ENCODE measurements around the gene MTHFSD.

The MTHFSD gene

GRCh38 chr16:86495756-86496261, 59.2 kb downstream of the MTHFSD start:
- H3K36me3 ChIP-seq = no peaks in the 10 kb centered on the region
- H3K4me3 ChIP-seq = no peak overlapping the region
- H3K27me3 ChIP-seq = peaks cover 100% of the 10 kb centered on the region in 11 experiments
- no peaks in the 10 kb centered on the region; a peak in 2 of 20 replicates for H3K4me1 ChIP-seq
- H3K4me2 ChIP-seq = no peak overlapping the region
- TF ChIP-seq Cebpa-rat (IDR thresholded peaks at IDR 0.05) = no peak
- H3K27ac ChIP-seq = no peak overlapping the region
- peaks cover 0 to 80% (median 66%) of the 10 kb centered on the region in 11 experiments; a peak in 17 of 22 replicates for H4K20me1 ChIP-seq
- no peak overlapping the region for H3K9ac ChIP-seq
- no peaks in the 10 kb centered on the region for H3K9me3 ChIP-seq (replicated peaks in 1 of 11)

DNA sequence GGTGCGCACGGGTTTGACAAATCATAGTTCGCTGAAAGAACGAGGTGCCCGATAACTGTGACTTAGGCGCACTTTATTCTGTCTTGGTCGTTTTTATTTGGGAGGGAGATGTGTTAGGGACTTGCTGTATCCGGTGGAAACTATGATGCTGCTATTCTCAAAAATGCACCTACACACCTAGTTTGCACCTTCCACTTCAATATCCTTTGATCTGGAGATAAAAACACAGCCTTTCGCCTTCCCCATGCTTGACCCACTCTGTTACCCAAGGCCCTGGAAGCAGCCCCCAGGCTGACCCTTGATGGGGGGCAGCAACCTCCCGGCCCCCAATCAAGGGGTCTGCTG, 59.7 kb downstream of the MTHFSD start:
- H3K27me3 ChIP-seq = peaks cover 100% of the 10 kb centered on the region in 11 experiments
- no peaks in the 10 kb centered on the region for H3K36me3 ChIP-seq
- no peak overlapping the region for H3K9ac ChIP-seq
- no peak overlapping the region for H3K27ac ChIP-seq
- peaks cover 0 to 75% (median 61%) of the 10 kb centered on the region in 11 experiments; a peak in 17 of 22 replicates for H4K20me1 ChIP-seq
- no peaks in the 10 kb centered on the region for H3K9me3 ChIP-seq (replicated peaks in 1 of 11)
- no peak overlapping the region for H3K4me3 ChIP-seq
- no peak for TF ChIP-seq Cebpa-rat (IDR thresholded peaks at IDR 0.05)
- no peaks in the 10 kb centered on the region; a peak in 2 of 20 replicates for H3K4me1 ChIP-seq
- H3K4me2 ChIP-seq = no peak overlapping the region

DNA sequence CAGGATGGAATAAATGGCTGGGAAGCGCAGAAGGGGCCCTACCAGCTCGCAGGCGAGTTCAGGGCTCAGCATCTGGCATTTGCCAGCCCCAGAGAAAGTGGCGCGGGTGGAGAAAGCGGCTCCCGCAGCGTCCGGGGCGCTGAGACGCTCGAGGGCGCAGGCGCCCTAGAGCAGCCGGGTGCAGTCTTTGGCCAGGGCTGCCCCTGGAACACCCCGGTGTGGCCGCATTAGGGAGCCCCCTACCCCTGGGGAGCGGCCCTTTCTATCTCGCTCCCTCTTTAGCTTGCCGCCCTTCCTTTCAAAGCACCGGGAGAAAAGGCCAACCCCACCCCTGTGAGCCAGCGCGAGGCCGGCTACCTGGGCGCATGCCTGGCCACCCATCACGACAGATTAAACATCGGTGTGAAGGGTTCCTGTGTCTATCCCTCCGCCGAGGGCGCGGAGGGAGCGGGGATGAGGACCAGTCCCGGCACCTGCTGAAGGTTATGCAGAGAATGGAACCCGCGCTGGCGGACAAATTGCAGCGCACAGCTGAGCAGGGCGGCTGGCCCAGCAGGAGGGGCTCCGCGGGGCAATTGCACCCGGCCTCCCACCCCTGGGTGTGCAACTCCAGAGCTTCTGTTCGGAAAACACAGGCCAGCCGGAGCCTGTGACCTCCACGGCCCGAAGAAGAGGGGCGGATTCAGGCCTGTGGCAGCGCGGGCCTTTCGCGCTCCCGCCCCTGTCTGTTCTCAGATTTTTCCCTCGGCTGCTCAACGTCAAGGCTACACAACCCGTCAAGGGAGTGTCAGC, 60.3 kb downstream of the MTHFSD start:
- peaks cover 98 to 100% (median 100%) of the 10 kb centered on the region in 11 experiments for H3K27me3 ChIP-seq
- H3K4me3 ChIP-seq = no peak overlapping the region
- no peaks in the 10 kb centered on the region; a peak in 2 of 20 replicates for H3K4me1 ChIP-seq
- no peaks in the 10 kb centered on the region for H3K36me3 ChIP-seq
- H3K27ac ChIP-seq = no peak overlapping the region
- no peak overlapping the region for H3K4me2 ChIP-seq
- peaks cover 0 to under 1% (median 0%) of the 10 kb centered on the region in 11 experiments; a peak in 1 of 22 replicates for H3K9me3 ChIP-seq (replicated peaks in 1 of 11)
- H3K9ac ChIP-seq = no peak overlapping the region
- peaks cover 0 to 70% (median 56%) of the 10 kb centered on the region in 11 experiments; a peak in 17 of 22 replicates for H4K20me1 ChIP-seq
- no peak for TF ChIP-seq Cebpa-rat (IDR thresholded peaks at IDR 0.05)

DNA sequence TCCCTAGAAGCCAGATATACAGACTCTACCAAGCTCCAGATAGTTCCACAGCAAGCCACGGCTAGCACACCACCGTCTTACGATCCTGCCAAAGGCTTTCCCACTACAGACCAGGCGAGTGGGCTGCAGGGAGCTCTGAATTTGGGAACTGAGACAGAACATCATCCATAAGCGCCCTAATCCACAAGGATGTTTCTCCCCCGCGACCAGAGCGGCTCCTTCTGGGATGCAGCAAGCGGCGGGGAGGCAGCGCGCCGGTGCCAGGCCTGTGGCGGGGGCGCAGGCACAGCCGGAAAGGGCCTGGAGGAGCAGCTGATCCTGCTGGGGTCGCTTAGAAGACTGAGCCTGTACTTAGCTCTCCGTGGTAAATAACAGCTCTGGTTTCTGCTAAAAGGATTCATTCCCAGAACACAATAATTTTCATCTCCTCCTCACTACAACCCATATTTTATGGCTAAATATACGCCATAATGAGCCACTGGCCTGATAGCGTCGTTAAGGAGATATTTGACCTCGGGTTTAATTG, 60.9 kb downstream of the MTHFSD start:
- H4K20me1 ChIP-seq = peaks cover 0 to 68% (median 49%) of the 10 kb centered on the region in 11 experiments; a peak in 17 of 22 replicates
- no peaks in the 10 kb centered on the region; a peak in 2 of 20 replicates for H3K4me1 ChIP-seq
- no peak overlapping the region for H3K27ac ChIP-seq
- H3K9me3 ChIP-seq (replicated peaks in 1 of 11) = peaks cover 0 to 5% (median 0%) of the 10 kb centered on the region in 11 experiments; a peak in 1 of 22 replicates
- H3K36me3 ChIP-seq = no peaks in the 10 kb centered on the region
- no peak for TF ChIP-seq Cebpa-rat (IDR thresholded peaks at IDR 0.05)
- H3K4me2 ChIP-seq = no peak overlapping the region
- peaks cover 97 to 100% (median 100%) of the 10 kb centered on the region in 11 experiments for H3K27me3 ChIP-seq
- H3K4me3 ChIP-seq = no peak overlapping the region
- H3K9ac ChIP-seq = no peak overlapping the region

DNA sequence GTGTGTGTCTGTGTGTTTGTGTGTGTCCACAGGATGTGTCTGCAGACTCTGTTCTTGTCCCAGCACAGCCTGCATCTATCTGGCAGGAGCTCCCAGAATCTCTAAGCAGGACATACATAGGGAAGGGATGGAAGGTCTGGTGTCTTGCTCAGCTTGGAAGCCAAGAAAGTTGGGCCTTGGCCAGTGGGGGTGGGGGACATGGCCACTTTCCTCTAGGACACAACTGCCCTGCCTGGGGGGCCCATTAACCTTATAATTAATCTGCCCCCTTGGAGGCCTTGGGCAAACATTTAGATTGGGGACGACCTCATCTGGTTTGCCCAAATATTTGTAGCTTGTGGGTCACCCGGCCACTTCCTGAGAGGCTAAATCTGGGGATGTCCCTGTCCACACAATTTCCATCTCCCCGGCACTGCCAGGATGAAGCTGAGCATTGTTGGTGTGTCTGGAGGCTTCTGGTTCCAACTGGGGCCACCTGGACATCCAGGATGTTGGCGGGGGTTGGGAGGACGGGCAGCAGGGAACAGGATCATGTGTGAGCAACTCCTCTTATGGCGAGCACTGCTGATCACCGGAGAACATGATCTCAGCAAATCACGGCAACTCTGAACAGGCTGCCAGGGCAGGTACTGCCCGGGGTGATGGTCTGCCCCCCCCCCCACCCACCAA, 61.9 kb downstream of the MTHFSD start:
- Histone ChIP-seq H3K9me3 (replicated peaks in 1 of 11) (peaks cover 0 to 6% (median 0%) of the 10 kb centered on the region in 11 experiments; a peak in 1 of 22 replicates), H3K4me2 (no peak overlapping the region), H4K20me1 (peaks cover 0 to 60% (median 39%) of the 10 kb centered on the region in 11 experiments; a peak in 16 of 22 replicates), H3K27ac (no peak overlapping the region), H3K4me1 (no peaks in the 10 kb centered on the region; a peak in 1 of 20 replicates), H3K4me3 (no peak overlapping the region), H3K36me3 (no peaks in the 10 kb centered on the region), H3K27me3 (peaks cover 92 to 100% (median 100%) of the 10 kb centered on the region in 11 experiments), H3K9ac (no peak overlapping the region)
- TF ChIP-seq Cebpa-rat (IDR thresholded peaks at IDR 0.05) = no peak

- H3K9ac ChIP-seq = no peak overlapping the region
- no peak for TF ChIP-seq Cebpa-rat (IDR thresholded peaks at IDR 0.05)
- H3K36me3 ChIP-seq = no peaks in the 10 kb centered on the region
- H3K4me2 ChIP-seq = no peak overlapping the region
- no peaks in the 10 kb centered on the region; a peak in 1 of 20 replicates for H3K4me1 ChIP-seq
- no peak overlapping the region for H3K27ac ChIP-seq
- peaks cover 0 to 6% (median 0%) of the 10 kb centered on the region in 11 experiments; a peak in 1 of 22 replicates for H3K9me3 ChIP-seq (replicated peaks in 1 of 11)
- peaks cover 0 to 59% (median 38%) of the 10 kb centered on the region in 11 experiments; a peak in 16 of 22 replicates for H4K20me1 ChIP-seq
- H3K4me3 ChIP-seq = no peak overlapping the region
- H3K27me3 ChIP-seq = peaks cover 89 to 100% (median 98%) of the 10 kb centered on the region in 11 experiments
Measured at GRCh38 chr16:86492267-86492960, 62.6 kb downstream of the MTHFSD start.

- H3K9me3 ChIP-seq (replicated peaks in 1 of 11) = peaks cover 0 to 6% (median 0%) of the 10 kb centered on the region in 11 experiments; a peak in 1 of 22 replicates
- no peak for TF ChIP-seq Cebpa-rat (IDR thresholded peaks at IDR 0.05)
- H3K27ac ChIP-seq = no peak overlapping the region
- peaks cover 0 to 54% (median 33%) of the 10 kb centered on the region in 11 experiments; a peak in 16 of 22 replicates for H4K20me1 ChIP-seq
- H3K4me3 ChIP-seq = no peak overlapping the region
- no peak overlapping the region for H3K9ac ChIP-seq
- H3K4me2 ChIP-seq = no peak overlapping the region
- H3K27me3 ChIP-seq = peaks cover 81 to 99% (median 96%) of the 10 kb centered on the region in 11 experiments
- H3K36me3 ChIP-seq = no peaks in the 10 kb centered on the region
- no peaks in the 10 kb centered on the region; a peak in 1 of 20 replicates for H3K4me1 ChIP-seq
Measured at GRCh38 chr16:86491640-86492023, 63.4 kb downstream of the MTHFSD start.

- Histone ChIP-seq H3K9me3 (replicated peaks in 1 of 11) (peaks cover 0 to 6% (median 0%) of the 10 kb centered on the region in 11 experiments; a peak in 1 of 22 replicates), H3K27ac (no peak overlapping the region), H3K4me1 (no peaks in the 10 kb centered on the region), H3K9ac (no peak overlapping the region), H3K4me2 (no peak overlapping the region), H4K20me1 (peaks cover 0 to 48% (median 27%) of the 10 kb centered on the region in 11 experiments; a peak in 16 of 22 replicates), H3K27me3 (peaks cover 76 to 99% (median 93%) of the 10 kb centered on the region in 11 experiments), H3K4me3 (no peak overlapping the region), H3K36me3 (no peaks in the 10 kb centered on the region)
- no peak for TF ChIP-seq Cebpa-rat (IDR thresholded peaks at IDR 0.05)
Measured at GRCh38 chr16:86490859-86491639, 64.0 kb downstream of the MTHFSD start.

Data from BLaER1 treated with 17β-estradiol and CSF1 and Interleukin-3, amounts not matched to agents 10 nM and 100 nM (cell line).